ENCODE measurements around the gene GADL1. TPM values are rescaled to one million over a fixed set of nuclear protein-coding genes. Genes with fewer than 3 reads are reported as not detected.

The GADL1 gene
- total and polyA plus RNA-seq, 7 donors = 0.89 to 5.6 (median 1.5) TPM

GRCh38 chr3:30676424-30677346, 217.8 kb downstream of the GADL1 start:
- no peaks in the 10 kb centered on the region for H3K27me3 ChIP-seq (ENCODE audit: insufficient read depth in 3 of 3, low read length in 2 of 3)
- peaks cover 19% of the 10 kb centered on the region for H3K4me1 ChIP-seq
- ATAC-seq = no peak
- H3K4me3 ChIP-seq = no peak overlapping the region
- no peaks in the 10 kb centered on the region for H3K9me3 ChIP-seq
- no peak for TF ChIP-seq CTCF (IDR thresholded peaks at IDR 0.05)
- 49 to 77% (median 64%) methylated on average over 4 of the region's 4 CpGs for WGBS, 3 donors
- no peak overlapping the region for H3K27ac ChIP-seq
- H3K36me3 ChIP-seq (ENCODE audit: insufficient read depth in 1 of 2, low read depth in 1 of 2) = peaks cover 13 to 67% of the 10 kb centered on the region in 2 donors
- no peak for DNase-seq
- intact Hi-C loops (cut with DNase I) = loop anchor here in 1 of 2 donors (2.0 kb wide), 1 partner anchor 18 kb away; no protein-coding TSS in a partner anchor
